SK-N-SH (cell line): ENCODE data around the gene INTS12. TPM values are rescaled to one million over a fixed set of nuclear protein-coding genes. Genes with fewer than 3 reads are reported as not detected.

Experiments
- CTCF ChIA-PET: fragments of 300-600, 350-600 bp; formaldehyde crosslinking; extraction: SDS; loops from one replicate; lab custom pipeline; 2021; lab: Yijun Ruan, JAX
- POLR2A ChIA-PET: fragments of 350-600 bp; sonication (Branson Sonifier 250); formaldehyde crosslinking; extraction: SDS; loops from one replicate; lab custom pipeline; 2020; ENCODE audit warnings: antibody characterized with exemption, inconsistent platforms; lab: Yijun Ruan, JAX
- DNase-seq: peaks from one replicate; pipeline ENCODE4 v3.0.0; 2012
- H2AFZ ChIP-seq: fragments of 200-600 bp; sonication (generic); 2 replicates; pipeline ENCODE4 v1.8.1; 2016; ENCODE audit warnings: antibody characterized with exemption, mild to moderate bottlenecking, low read depth
- H3F3A ChIP-seq: fragments of 200-600 bp; sonication (generic); replicated peaks from 2 replicates; pipeline ENCODE3; 2016; ENCODE audit warnings: antibody characterized with exemption, mild to moderate bottlenecking; ENCODE audit not compliant: insufficient read depth
- H3K27ac ChIP-seq, 2 experiments: fragments of 200-500 bp in 1 of 2; fragments of 200-600 bp in 1 of 2; sonication (Bioruptor generic) in 1 of 2; sonication (generic), shearing (Covaris generic) in 1 of 2; 2 replicates each; pipeline versions ENCODE4 v1.5.1 to v1.6.1; 2014 to 2016; ENCODE audit warnings: low read depth in 2 of 2, inconsistent platforms in 1 of 2, low read length in 1 of 2, mild to moderate bottlenecking in 1 of 2, mixed read lengths in 1 of 2
- H3K27me3 ChIP-seq: fragments of 200-600 bp; sonication (generic), shearing (Covaris generic); 2 replicates; pipeline ENCODE4 v1.6.1; 2016; ENCODE audit warnings: mixed run types; ENCODE audit not compliant: insufficient read depth
- H3K36me3 ChIP-seq, 2 experiments: fragments of 200-500 bp in 1 of 2; fragments of 200-600 bp in 1 of 2; sonication (Bioruptor generic) in 1 of 2; sonication (generic) in 1 of 2; replicated peaks in 1 of 2; 2 replicates each; pipeline versions ENCODE3 to v1.5.1; 2014 to 2016; ENCODE audit warnings: low read length in 1 of 2, mild to moderate bottlenecking in 1 of 2; ENCODE audit not compliant: insufficient read depth in 2 of 2, control insufficient read depth in 1 of 2
- H3K4me1 ChIP-seq, 2 experiments: fragments of 200-500 bp in 1 of 2; fragments of 200-600 bp in 1 of 2; sonication (Bioruptor generic) in 1 of 2; sonication (generic), shearing (Covaris generic) in 1 of 2; 2 replicates each; pipeline versions ENCODE4 v1.5.1 to v1.6.1; 2014 to 2016; ENCODE audit warnings: low read depth in 1 of 2, low read length in 1 of 2, mixed run types in 1 of 2; ENCODE audit not compliant: insufficient read depth in 2 of 2, control insufficient read depth in 1 of 2
- H3K4me2 ChIP-seq: fragments of 200-600 bp; sonication (generic), shearing (Covaris generic); 2 replicates; pipeline ENCODE4 v1.6.1; 2017; ENCODE audit warnings: mixed run types
- H3K4me3 ChIP-seq, 2 experiments: fragments of 200-500 bp in 1 of 2; fragments of 200-600 bp in 1 of 2; sonication (Bioruptor generic) in 1 of 2; sonication (generic), shearing (Covaris generic) in 1 of 2; 2 replicates each; pipeline versions ENCODE4 v1.5.1 to v1.8.1; 2014 to 2016; ENCODE audit warnings: low read depth in 2 of 2, inconsistent platforms in 1 of 2, low read length in 1 of 2, mild to moderate bottlenecking in 1 of 2, mixed read lengths in 1 of 2, moderate library complexity in 1 of 2
- H3K79me2 ChIP-seq: fragments of 200-600 bp; sonication (generic); 2 replicates; pipeline ENCODE4 v1.8.1; 2017; ENCODE audit warnings: mild to moderate bottlenecking; ENCODE audit not compliant: insufficient read depth
- H3K9ac ChIP-seq: fragments of 200-600 bp; sonication (generic); 2 replicates; pipeline ENCODE4 v1.6.1; 2017; ENCODE audit warnings: mixed run types
- H3K9me2 ChIP-seq: fragments of 200-600 bp; sonication (generic); 2 replicates; pipeline ENCODE4 v1.6.1; 2017; ENCODE audit warnings: mixed run types
- H3K9me3 ChIP-seq: fragments of 200-600 bp; sonication (generic); 2 replicates; pipeline ENCODE4 v1.6.1; 2017; ENCODE audit warnings: mixed run types, mild to moderate bottlenecking, moderate library complexity
- H4K20me1 ChIP-seq: fragments of 200-600 bp; sonication (generic); 2 replicates; pipeline ENCODE4 v1.6.1; 2017; ENCODE audit warnings: mild to moderate bottlenecking, mixed run types; ENCODE audit not compliant: insufficient read depth
- ELF1 ChIP-seq: IDR thresholded peaks from 2 replicates; pipeline ENCODE4 v1.4.0; 2012
- FOSL2 ChIP-seq: IDR thresholded peaks from 2 replicates; pipeline ENCODE4 v1.4.0; 2012; ENCODE audit warnings: low read depth, mild to moderate bottlenecking, moderate library complexity, borderline replicate concordance
- GABPA ChIP-seq: IDR thresholded peaks from 2 replicates; pipeline ENCODE4 v1.4.0; 2012; ENCODE audit warnings: low read depth, mild to moderate bottlenecking
- NRF1 ChIP-seq: IDR thresholded peaks from 2 replicates; pipeline ENCODE4 v1.6.1; 2012; ENCODE audit warnings: low read depth, mild to moderate bottlenecking, low read length
- PBX3 ChIP-seq: IDR thresholded peaks from 2 replicates; pipeline ENCODE4; 2012
- POLR2AphosphoS5 ChIP-seq: IDR thresholded peaks from 2 replicates; pipeline ENCODE4 v1.6.1; 2012; ENCODE audit warnings: low read depth, low read length
- RCOR1 ChIP-seq: fragments of 150-350 bp; IDR thresholded peaks from 2 replicates; pipeline ENCODE4 v1.6.1; 2017; ENCODE audit warnings: antibody characterized with exemption, low read length
- RFX5 ChIP-seq: IDR thresholded peaks from 2 replicates; pipeline ENCODE4 v1.6.1; 2012; ENCODE audit warnings: mild to moderate bottlenecking, improper control_type of control experiment, low read length
- RXRA ChIP-seq: IDR thresholded peaks from 2 replicates; pipeline ENCODE4 v1.4.0; 2012; ENCODE audit warnings: low read depth, mild to moderate bottlenecking, borderline replicate concordance
- SMC3 ChIP-seq: IDR thresholded peaks from 2 replicates; pipeline ENCODE4 v1.6.1; 2012; ENCODE audit warnings: low read depth, low read length, improper control_type of control experiment
- TAF1 ChIP-seq: IDR thresholded peaks from 2 replicates; pipeline ENCODE4 v1.6.1; 2012; ENCODE audit warnings: low read depth, mild to moderate bottlenecking, low read length, moderate library complexity, borderline replicate concordance
- TEAD4 ChIP-seq: IDR thresholded peaks from 2 replicates; pipeline ENCODE4 v1.4.0; 2012; ENCODE audit warnings: mild to moderate bottlenecking, borderline replicate concordance; ENCODE audit not compliant: insufficient read depth
- USF1 ChIP-seq: IDR thresholded peaks from 2 replicates; pipeline ENCODE4 v1.4.0; 2012; ENCODE audit warnings: low read depth, borderline replicate concordance
- YY1 ChIP-seq: IDR thresholded peaks from 2 replicates; pipeline ENCODE4 v1.4.0; 2012; ENCODE audit warnings: low read depth, mild to moderate bottlenecking
- ZBTB33 ChIP-seq: IDR thresholded peaks from 2 replicates; pipeline ENCODE4 v1.4.0; 2012; ENCODE audit warnings: low read depth, borderline replicate concordance
- WGBS: methylation state at CpG from one replicate; pipeline ENCODE4 v1.1.6; 2017; ENCODE audit warnings: low lambda C conversion rate; 5-methylcytosine and 5-hydroxymethylcytosine counted together
- polyA plus RNA-seq, 3 experiments: library from polyadenylated mRNA; depleted of rRNA; stranded (reverse); fragments of >200 nt; gene quantifications; 2 replicates each; pipeline ENCODE4 v1.2.3, GENCODE V29; 2012

INTS12 gene
- polyA plus RNA-seq, 1 of the 3 experiments (the other 2 are of a cell fraction): 25.1 TPM

- peak; percentile 14 for DNase-seq
- POLR2A ChIA-PET: no interaction called here
- CTCF ChIA-PET: interaction anchor here (1.5 to 2.4 kb wide), 2 partner anchors 189 to 236 kb away, joined by 5 to 9 read pairs; partner anchors contain the start of gene PPA2
- no peak for TF ChIP-seq POLR2AphosphoS5
- TF ChIP-seq TEAD4: no peak
- TF ChIP-seq ELF1: no peak
- no peak for TF ChIP-seq ZBTB33
- TF ChIP-seq FOSL2: no peak
- TF ChIP-seq RXRA: no peak
- no peak for TF ChIP-seq USF1
- no peak for TF ChIP-seq RCOR1
- TF ChIP-seq YY1: no peak
- H3K9me2 ChIP-seq: no peaks in the 10 kb centered on the region
- peaks cover 25% of the 10 kb centered on the region for H3F3A ChIP-seq
- peaks cover 76% of the 10 kb centered on the region for H3K79me2 ChIP-seq
- peaks cover 0 to 3% of the 10 kb centered on the region in 2 experiments for H3K36me3 ChIP-seq
- no peaks in the 10 kb centered on the region for H4K20me1 ChIP-seq
- H3K27me3 ChIP-seq: no peaks in the 10 kb centered on the region
- peak overlapping the region in 1 of 2 experiments; percentile 81; a peak in 2 of 4 replicates for H3K27ac ChIP-seq
- peaks cover 12 to 26% of the 10 kb centered on the region in 2 experiments; a peak in 3 of 4 replicates for H3K4me1 ChIP-seq
- H2AFZ ChIP-seq: peak overlapping the region; percentile 33
- peak overlapping the region; percentile 80 for H3K4me2 ChIP-seq
- peak overlapping the region; percentile 76; the same call in 1 of the 2 replicates for H3K9ac ChIP-seq
- WGBS: 16% methylated on average over 16 of the region's 16 CpGs
- peak overlapping the region; percentile 73 to 97 for H3K4me3 ChIP-seq
- H3K9me3 ChIP-seq: no peaks in the 10 kb centered on the region
Observed at GRCh38 chr4:105710012-105710600, 1.6 kb upstream of the INTS12 start.

GRCh38 chr4:105709081-105709450, 577 bp upstream of the INTS12 start:
- Histone ChIP-seq H3K4me2 (peak overlapping the region; percentile 80), H3K9ac (peak overlapping the region; percentile 76), H3K9me2 (no peaks in the 10 kb centered on the region), H3K79me2 (peaks cover 83% of the 10 kb centered on the region), H3K4me3 (peak overlapping the region; percentile 73 to 97), H3K4me1 (peaks cover 12 to 20% of the 10 kb centered on the region in 2 experiments; a peak in 2 of 4 replicates), H3K27me3 (no peaks in the 10 kb centered on the region), H3K36me3 (peaks cover 2 to 8% of the 10 kb centered on the region in 2 experiments), H2AFZ (peak overlapping the region; percentile 90), H4K20me1 (no peaks in the 10 kb centered on the region), H3K9me3 (no peaks in the 10 kb centered on the region), H3F3A (peaks cover 27% of the 10 kb centered on the region), H3K27ac (peak overlapping the region; percentile 81 to 86)
- CTCF ChIA-PET: interaction anchor here (0.7 to 1.0 kb wide), 3 partner anchors 188 to 620 kb away, joined by 3 read pairs; no protein-coding TSS in a partner anchor
- 0% methylated on average over 10 of the region's 11 CpGs for WGBS
- no peak for DNase-seq
- TF ChIP-seq GABPA (no peak), SMC3 (no peak), TAF1 (no peak), USF1 (no peak), FOSL2 (no peak), NRF1 (no peak), RFX5 (no peak), TEAD4 (no peak), PBX3 (no peak), ZBTB33 (no peak)
- POLR2A ChIA-PET: no interaction called here
